SKM-1 (cell line): Measurements from ENCODE around the gene ATP13A4.
"Not testable (repeated sequence)": the region's sequence is repeated elsewhere in the genome, so short reads cannot be mapped to it uniquely, and the experiment has no call there.

Experiments used
- DNase-seq: peaks from one replicate; lab custom pipeline; 2025; ENCODE audit not compliant: unreplicated experiment; lab: John Stamatoyannopoulos, UW

The ATP13A4 gene

GRCh38 chr3:193559100-193559499 is 4.4 kb upstream of the ATP13A4 start:
- no peak for DNase-seq

DNA sequence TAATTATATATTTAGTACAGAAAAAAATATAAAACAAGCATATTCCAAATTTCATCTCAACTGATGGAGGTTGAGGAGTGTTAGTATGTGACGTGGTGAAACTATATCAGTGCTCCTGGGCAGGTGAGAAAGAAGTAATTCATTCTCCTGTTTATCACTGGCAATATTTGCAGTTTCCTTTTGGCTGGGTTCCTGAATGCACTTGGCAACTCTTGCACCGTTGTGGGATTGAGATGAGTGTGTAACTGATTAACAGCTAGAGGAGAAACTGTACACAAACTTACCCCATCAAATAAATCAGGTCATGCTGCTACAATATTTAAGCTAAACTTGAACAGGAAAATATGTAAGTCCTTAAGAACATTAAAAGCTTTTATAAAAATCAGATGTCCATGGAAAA is 2.1 kb upstream of the ATP13A4 start:
- DNase-seq: no peak

DNA sequence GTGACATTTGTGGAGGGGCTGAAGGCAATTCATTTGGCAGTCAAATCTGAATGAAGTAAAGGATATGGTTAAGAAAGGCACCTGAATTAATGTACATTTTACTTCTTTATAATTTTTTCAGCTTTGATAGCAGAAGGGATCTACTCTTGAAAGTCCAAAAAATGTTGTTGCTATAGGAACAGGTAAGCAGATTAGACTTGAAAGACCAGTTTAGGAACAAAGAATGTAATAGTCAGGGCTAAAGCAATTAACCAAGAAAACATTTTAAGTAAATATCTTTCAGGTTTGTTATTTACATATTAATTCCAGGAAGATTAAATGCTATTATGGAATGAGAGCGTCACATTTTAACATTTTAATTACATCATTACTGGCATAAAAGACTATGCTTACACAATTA is 1.1 kb downstream of the ATP13A4 start:
- no peak for DNase-seq

GRCh38 chr3:193552923-193553322 is 1.8 kb downstream of the ATP13A4 start:
- no peak for DNase-seq

- DNase-seq: no peak
These were observed 6.3 kb downstream of the ATP13A4 start for GRCh38 chr3:193548406-193548805.

GRCh38 chr3:193546129-193546528 is 8.6 kb downstream of the ATP13A4 start:
- DNase-seq: no peak

GRCh38 chr3:193545304-193545703 is 9.4 kb downstream of the ATP13A4 start:
- no peak for DNase-seq

- no peak for DNase-seq
These were observed 10.4 kb downstream of the ATP13A4 start for GRCh38 chr3:193544289-193544688.

GRCh38 chr3:193530231-193531165 is 24.2 kb downstream of the ATP13A4 start:
- DNase-seq: no peak

GRCh38 chr3:193526085-193526484 is 28.6 kb downstream of the ATP13A4 start:
- not testable (repeated sequence) for DNase-seq

DNA sequence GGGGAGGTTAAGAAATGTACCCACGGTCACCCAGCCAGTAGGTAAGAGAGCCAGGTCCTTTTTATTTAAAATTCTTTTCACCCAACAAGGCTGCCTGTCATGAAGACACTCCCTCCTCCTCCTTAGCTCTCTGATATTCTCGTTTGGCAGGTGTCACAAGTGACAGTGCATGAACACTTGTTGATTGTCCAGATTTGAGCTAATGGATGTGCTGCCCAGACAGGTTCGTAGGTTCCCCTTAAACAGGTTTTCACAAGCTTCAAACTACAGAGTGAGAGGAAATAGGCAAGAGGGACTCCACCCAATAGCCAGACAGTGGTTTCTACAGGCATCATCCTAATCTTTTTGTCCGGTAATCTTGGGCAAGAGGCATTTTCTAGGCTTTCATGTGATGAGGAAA is 32.2 kb downstream of the ATP13A4 start:
- no peak for DNase-seq

- DNase-seq: no peak
These were observed 34.0 kb downstream of the ATP13A4 start for GRCh38 chr3:193520738-193521137.

GRCh38 chr3:193515966-193516365 is 38.7 kb downstream of the ATP13A4 start:
- no peak for DNase-seq

GRCh38 chr3:193510154-193510553 is 44.5 kb downstream of the ATP13A4 start:
- no peak for DNase-seq

- DNase-seq: no peak
These were observed 45.4 kb downstream of the ATP13A4 start for GRCh38 chr3:193509103-193509965.

DNA sequence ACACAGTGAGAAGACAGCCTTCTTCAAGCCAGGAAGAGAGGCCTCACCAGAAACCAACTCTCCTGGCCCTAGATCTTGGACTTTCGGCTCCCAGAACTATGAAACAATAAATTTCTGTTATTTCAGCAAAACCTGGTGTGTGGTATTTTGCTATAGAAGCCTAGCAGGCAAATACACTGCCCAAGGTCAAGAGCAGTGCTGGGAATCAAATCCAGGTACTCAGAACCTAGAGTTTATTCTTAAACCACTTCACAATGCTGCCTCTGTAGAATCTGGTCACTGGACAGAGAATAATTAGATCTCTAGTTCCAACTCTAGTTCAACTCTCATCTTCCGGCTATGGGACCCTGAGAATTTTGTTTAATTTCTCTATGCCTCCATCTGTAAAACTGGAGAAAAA is 46.6 kb downstream of the ATP13A4 start:
- DNase-seq: no peak

- DNase-seq: no peak
These were observed 47.1 kb downstream of the ATP13A4 start for GRCh38 chr3:193507566-193507965.

DNA sequence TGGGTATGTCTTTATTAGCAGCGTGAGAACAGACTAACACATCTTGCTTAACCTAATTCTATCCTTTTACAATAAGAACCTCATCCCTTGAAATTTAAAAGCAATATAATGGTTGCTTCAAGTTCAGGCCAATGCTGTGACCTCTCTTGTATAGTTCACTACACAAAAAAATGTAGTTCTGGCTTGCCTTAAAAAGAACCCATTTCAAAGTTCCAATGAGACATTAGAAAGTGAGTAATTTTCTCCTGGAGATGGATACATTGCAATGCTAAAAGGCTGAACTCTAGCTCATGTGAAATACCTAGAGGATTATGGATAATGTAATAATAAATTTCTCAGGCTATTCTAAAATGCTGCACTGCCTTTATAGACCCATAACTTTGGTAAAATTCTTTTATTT is 47.8 kb downstream of the ATP13A4 start:
- no peak for DNase-seq

DNA sequence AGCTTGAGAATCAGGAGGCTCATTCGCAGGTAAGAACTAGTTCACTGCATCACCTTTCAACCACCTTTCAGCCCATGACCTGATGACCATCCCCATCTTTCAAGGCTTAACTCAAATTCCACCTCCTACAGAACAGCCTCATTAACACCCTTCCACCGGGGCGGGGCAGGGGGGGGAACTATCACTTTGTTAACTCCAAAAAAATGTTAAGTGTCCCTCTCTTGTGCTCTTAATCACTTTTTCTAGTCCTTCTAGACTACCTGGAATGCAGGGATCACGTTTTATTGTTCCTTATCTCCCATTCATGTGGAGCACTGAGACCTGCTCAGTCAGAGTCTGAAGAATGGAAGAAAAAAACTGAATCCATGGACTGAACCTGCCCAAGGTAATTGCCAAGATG is 51.8 kb downstream of the ATP13A4 start:
- no peak for DNase-seq

- no peak for DNase-seq
These were observed 54.8 kb downstream of the ATP13A4 start for GRCh38 chr3:193499801-193500485.

GRCh38 chr3:193499136-193499770 is 55.4 kb downstream of the ATP13A4 start:
- peak; percentile 3 for DNase-seq
